ENCODE measurements around the gene NOC3L. TPM values are rescaled to one million over a fixed set of nuclear protein-coding genes. Genes with fewer than 3 reads are reported as not detected.
A peak's percentile ranks its signal among the peaks of the same experiment; 100 is the strongest.
"Not testable (repeated sequence)": the region's sequence is repeated elsewhere in the genome, so short reads cannot be mapped to it uniquely, and the experiment has no call there.

NOC3L gene
- total and polyA plus RNA-seq, 12 donors = 3.7 to 9.3 (median 7.8) TPM

DNA sequence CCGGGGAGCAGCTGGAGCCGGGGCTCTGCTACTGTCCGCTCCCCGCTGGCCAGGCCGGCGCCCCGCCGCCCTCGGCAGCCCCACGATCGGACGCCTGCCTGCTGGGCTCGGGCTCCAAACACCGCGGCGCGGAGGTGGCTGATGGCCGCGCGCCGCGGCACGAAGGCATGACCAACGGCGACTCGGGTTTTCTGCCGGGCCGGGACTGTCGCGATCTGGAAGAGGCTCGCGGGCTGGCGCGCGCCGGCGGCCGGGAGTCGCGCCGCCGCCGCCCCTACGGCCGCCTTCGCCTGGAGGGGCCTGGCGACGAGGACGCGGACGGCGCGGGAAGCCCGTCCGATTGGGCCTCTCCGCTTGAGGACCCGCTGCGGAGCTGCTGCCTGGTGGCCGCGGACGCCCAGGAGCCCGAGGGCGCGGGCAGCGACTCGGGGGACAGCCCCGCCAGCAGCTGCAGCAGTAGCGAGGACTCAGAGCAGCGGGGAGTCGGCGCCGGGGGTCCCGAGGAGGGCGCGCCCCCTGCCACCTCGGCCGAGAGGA is 40.2 kb upstream of the NOC3L start:
- peaks cover 0 to 65% (median 0%) of the 10 kb centered on the region in 7 donors for H3K27me3 ChIP-seq
- 0% methylated on average over 60 to 77 of the region's 77 CpGs for WGBS, 2 donors
- peak overlapping the region; percentile 83 to 97 (median 94) for H3K27ac ChIP-seq
- no peaks in the 10 kb centered on the region for H3K36me3 ChIP-seq
- no peaks in the 10 kb centered on the region for H3K9me3 ChIP-seq
- peak in 1 of 2 donors; percentile 38 for DNase-seq
- H3K4me1 ChIP-seq = peaks cover 4 to 41% (median 20%) of the 10 kb centered on the region in 9 donors
- TF ChIP-seq CTCF (IDR thresholded peaks at IDR 0.05) = no peak
- H3K4me3 ChIP-seq = peak overlapping the region; percentile 53 to 98 (median 89)
- peak in 5 of 8 donors; percentile 13 to 48 (median 44) for ATAC-seq
- intact Hi-C loops (cut with DNase I) = loop anchor here in 6 of 10 donors (1.0 to 5.0 kb wide), 4 partner anchors 39 to 41 kb away; partner anchors contain the start of gene NOC3L (in 5 of the 6)

DNA sequence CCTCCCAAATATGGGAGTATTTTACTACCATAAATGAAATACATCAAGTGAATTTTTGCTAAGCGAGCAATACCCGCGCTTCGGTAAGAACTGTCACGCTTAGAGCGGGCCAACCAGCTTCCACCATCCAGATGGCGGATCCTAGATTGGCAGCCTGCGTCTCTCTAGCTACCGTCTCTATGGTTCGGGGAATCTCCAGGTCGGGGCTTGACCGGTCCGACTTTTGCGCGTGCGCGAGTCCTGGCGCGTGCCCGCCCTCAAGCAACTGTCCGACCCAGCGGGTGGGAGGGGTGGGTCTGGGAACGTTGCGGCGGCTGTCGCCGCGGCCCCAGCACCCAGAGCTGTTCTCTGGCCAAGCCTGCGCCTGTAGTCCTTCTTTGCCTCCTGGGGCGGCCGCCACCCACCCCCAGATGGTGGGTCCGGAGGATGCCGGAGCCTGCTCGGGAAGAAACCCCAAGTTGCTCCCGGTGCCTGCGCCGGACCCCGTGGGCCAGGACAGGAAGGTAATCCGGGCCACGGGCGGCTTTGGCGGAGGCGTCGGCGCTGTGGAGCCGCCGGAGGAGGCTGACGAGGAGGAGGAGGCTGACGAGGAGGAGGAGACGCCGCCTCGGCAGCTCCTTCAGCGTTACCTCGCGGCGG is 39.6 kb upstream of the NOC3L start, which contains the start of gene TBC1D12:
Gene TBC1D12, plus strand, starts transcription at position 338 of the 639 bp plus-strand sequence. Its CDS starts 73 bp downstream, at position 411.
- peak within 1 kb of the TSS; percentile 83 to 97 (median 94) for H3K27ac ChIP-seq
- intact Hi-C loops (cut with DNase I) = loop anchor here in 6 of 10 donors (1.0 to 5.0 kb wide), 4 partner anchors 39 to 40 kb away; partner anchors contain the start of gene NOC3L (in 5 of the 6)
- TF ChIP-seq CTCF (IDR thresholded peaks at IDR 0.05) = no peak
- 0% methylated on average over 54 to 56 of the region's 56 CpGs for WGBS, 2 donors
- H3K9me3 ChIP-seq = no peaks in the 10 kb centered on the region
- no peaks in the 10 kb centered on the region for H3K36me3 ChIP-seq
- H3K4me1 ChIP-seq = peaks cover 4 to 38% (median 20%) of the 10 kb centered on the region in 9 donors
- peak within 1 kb of the TSS; percentile 53 to 98 (median 89) for H3K4me3 ChIP-seq
- DNase-seq = peak; percentile 96 to 97
- peak; percentile 97 to 99 (median 99) for ATAC-seq
- peaks cover 0 to 68% (median 0%) of the 10 kb centered on the region in 7 donors for H3K27me3 ChIP-seq

- H3K27ac ChIP-seq = no peak overlapping the region
- H3K4me1 ChIP-seq = peaks cover 0 to 8% (median 0%) of the 10 kb centered on the region in 9 donors
- H3K9me3 ChIP-seq = no peaks in the 10 kb centered on the region
- WGBS, 2 donors = 87 to 92% methylated on average over 6 of the region's 6 CpGs
- H3K4me3 ChIP-seq = no peak overlapping the region
- ATAC-seq = no peak
- no peak for TF ChIP-seq CTCF (IDR thresholded peaks at IDR 0.05)
- intact Hi-C loops (cut with DNase I) = no loop called here
- no peak for DNase-seq
- no peaks in the 10 kb centered on the region for H3K36me3 ChIP-seq
- H3K27me3 ChIP-seq = peaks cover 0 to 60% (median 7%) of the 10 kb centered on the region in 7 donors
Measured at GRCh38 chr10:94398762-94399161, 36.0 kb upstream of the NOC3L start.

DNA sequence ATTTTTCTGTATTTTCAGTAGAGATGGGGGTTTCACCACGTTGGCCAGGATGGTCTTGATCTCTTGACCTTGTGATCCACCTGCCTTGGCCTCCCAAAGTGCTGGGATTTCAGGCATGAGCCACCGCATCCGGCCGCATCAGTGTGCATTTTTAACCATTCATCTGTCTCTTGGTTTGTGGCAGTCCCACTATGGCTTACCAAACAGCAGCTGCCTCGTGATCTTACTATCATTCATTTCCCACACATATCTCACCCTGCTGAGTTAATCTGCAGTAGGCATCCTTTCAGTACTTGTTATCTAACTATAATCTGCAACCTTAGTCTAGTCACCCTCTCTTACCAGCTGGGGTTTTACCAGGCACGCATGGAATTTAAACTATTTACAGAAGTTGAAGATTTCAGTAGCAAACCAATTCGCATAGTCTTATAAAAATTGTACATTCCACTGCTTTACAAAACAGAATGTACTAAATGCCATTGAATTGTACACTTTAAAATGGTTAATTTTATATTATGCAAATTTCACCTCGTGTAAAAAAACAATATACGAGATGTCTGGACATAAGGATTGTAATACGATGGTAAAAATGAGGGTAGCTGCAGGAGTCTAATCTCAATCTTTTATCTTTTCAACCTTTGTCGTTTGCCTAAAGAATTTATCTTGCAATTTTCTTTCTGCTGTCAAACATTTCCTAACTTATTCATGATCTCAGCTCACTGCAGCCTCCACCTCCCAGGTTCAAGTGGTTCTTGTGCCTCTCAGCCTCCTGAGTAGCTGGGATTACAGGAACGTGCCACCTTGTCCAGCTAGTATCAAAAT is 35.0 kb upstream of the NOC3L start:
- 66 to 69% methylated on average over 12 of the region's 12 CpGs for WGBS, 2 donors
- no peak for TF ChIP-seq CTCF (IDR thresholded peaks at IDR 0.05)
- no peak for ATAC-seq

GRCh38 chr10:94392117-94392516 is 29.4 kb upstream of the NOC3L start:
- H3K9me3 ChIP-seq; H3K4me1 ChIP-seq; DNase-seq; H3K27ac ChIP-seq; ATAC-seq; H3K4me3 ChIP-seq; intact Hi-C loops (cut with DNase I); H3K36me3 ChIP-seq: not testable (repeated sequence)
- 85 to 93% methylated on average over 9 of the region's 9 CpGs for WGBS, 2 donors
- H3K27me3 ChIP-seq = peaks cover 0 to 13% (median 7%) of the 10 kb centered on the region in 7 donors

More for the DNA sequence above, 35.0 kb upstream of the NOC3L start:
- Histone ChIP-seq H3K4me3 (no peak overlapping the region), H3K27me3 (peaks cover 0 to 50% (median 7%) of the 10 kb centered on the region in 7 donors), H3K4me1 (peaks cover 0 to 7% (median 0%) of the 10 kb centered on the region in 9 donors), H3K27ac (no peak overlapping the region), H3K36me3 (no peaks in the 10 kb centered on the region), H3K9me3 (no peaks in the 10 kb centered on the region)
- DNase-seq = no peak
- intact Hi-C loops (cut with DNase I) = no loop called here

GRCh38 chr10:94385733-94386132 is 23.0 kb upstream of the NOC3L start:
- H3K27ac ChIP-seq; DNase-seq; intact Hi-C loops (cut with DNase I); H3K36me3 ChIP-seq; H3K4me1 ChIP-seq; H3K4me3 ChIP-seq; H3K27me3 ChIP-seq; ATAC-seq; H3K9me3 ChIP-seq: not testable (repeated sequence)
- WGBS, 2 donors = 93 to 94% methylated on average over 3 of the region's 3 CpGs

Data from heart right ventricle (tissue), 16 donors.